CD4-positive, alpha-beta memory T cell (primary cell): ENCODE measurements around the gene ANKRD2. TPM values are rescaled to one million over a fixed set of nuclear protein-coding genes. Genes with fewer than 3 reads are reported as not detected.

Experiments
- CTCF ChIA-PET: fragments of 350-600 bp; sonication (Branson Sonifier 250); formaldehyde crosslinking; loops from one replicate; lab custom pipeline; 2021; ENCODE audit warnings: inconsistent platforms; ENCODE audit not compliant: partially characterized antibody; lab: Charles Lee
- POLR2A ChIA-PET: fragments of 350-600 bp; sonication (Branson Sonifier 250); formaldehyde crosslinking; loops from one replicate; lab custom pipeline; 2021; ENCODE audit not compliant: partially characterized antibody; lab: Charles Lee
- DNase-seq, 5 donors: peaks; one replicate each; pipeline versions ENCODE4 v3.0.0 to v3.0.0-alpha.2; 2020 to 2022; ENCODE audit warnings: mixed read lengths in 1 of 5
- H3K27ac ChIP-seq: one replicate; pipeline ENCODE4 v1.7.0; 2013; ENCODE audit warnings: low read depth, low read length
- H3K27me3 ChIP-seq: 2 replicates; pipeline ENCODE4 v1.7.0; 2013; ENCODE audit warnings: mild to moderate bottlenecking, low read length, moderate library complexity; ENCODE audit not compliant: insufficient read depth
- H3K36me3 ChIP-seq: 2 replicates; pipeline ENCODE4 v1.7.0; 2013; ENCODE audit warnings: mild to moderate bottlenecking, low read length, moderate library complexity; ENCODE audit not compliant: insufficient read depth
- H3K4me1 ChIP-seq: 2 replicates; pipeline ENCODE4 v1.7.0; 2013; ENCODE audit warnings: mild to moderate bottlenecking, low read length, moderate library complexity; ENCODE audit not compliant: insufficient read depth
- H3K4me3 ChIP-seq, 2 donors: one replicate each; pipeline ENCODE4 v1.7.0; 2013; ENCODE audit warnings: low read length in 2 of 2, mild to moderate bottlenecking in 1 of 2
- H3K9me3 ChIP-seq, 2 donors: one replicate each; pipeline ENCODE4 v1.7.0; 2013; ENCODE audit warnings: low read length in 2 of 2, control low read depth in 1 of 2; ENCODE audit not compliant: control insufficient read depth in 1 of 2
- H3K27ac Mint-ChIP-seq, 7 donors: one replicate each; pipeline ENCODE4 v1.8.0; 2020 to 2021; ENCODE audit warnings: mixed read lengths in 7 of 7, mild to moderate bottlenecking in 6 of 7, inconsistent platforms in 3 of 7, moderate library complexity in 3 of 7
- H3K27me3 Mint-ChIP-seq, 2 donors: one replicate each; pipeline ENCODE4 v1.8.0; 2020 to 2021; ENCODE audit warnings: mixed read lengths in 2 of 2
- H3K36me3 Mint-ChIP-seq, 2 donors: one replicate each; pipeline ENCODE4 v1.8.0; 2020 to 2021; ENCODE audit warnings: mixed read lengths in 2 of 2, inconsistent platforms in 1 of 2, mild to moderate bottlenecking in 1 of 2
- H3K4me1 Mint-ChIP-seq, 4 donors: one replicate each; pipeline ENCODE4 v1.8.0; 2020 to 2021; ENCODE audit warnings: mixed read lengths in 4 of 4, mild to moderate bottlenecking in 1 of 4
- H3K4me3 Mint-ChIP-seq, 8 donors: one replicate each; pipeline ENCODE4 v1.8.0; 2020 to 2021; ENCODE audit warnings: mixed read lengths in 8 of 8, mild to moderate bottlenecking in 7 of 8, moderate library complexity in 6 of 8, inconsistent platforms in 3 of 8
- H3K9me3 Mint-ChIP-seq, 8 donors: one replicate each; pipeline ENCODE4 v1.8.0; 2020 to 2021; ENCODE audit warnings: mixed read lengths in 8 of 8, mild to moderate bottlenecking in 5 of 8, inconsistent platforms in 3 of 8, moderate library complexity in 1 of 8
- intact Hi-C: fragments of 100-400 bp; cut with micrococcal nuclease; formaldehyde crosslinking; loops from one replicate; pipeline ENCODE4 v1.15.1; 2023
- polyA plus RNA-seq, 2 donors: library from polyadenylated mRNA; unstranded; fragments of 300-500 nt; fragmentation: Illumina TruSeq; gene quantifications; one replicate each; pipeline ENCODE4 v1.2.3, GENCODE V29; 2021
- total RNA-seq, 2 experiments: library from RNA; stranded (reverse); gene quantifications; one replicate each; pipeline ENCODE4 v1.2.3, GENCODE V29; 2021

Gene ANKRD2
- total and polyA plus RNA-seq, 4 experiments from 2014 or later = not detected

GRCh38 chr10:97632949-97633884 is 60.6 kb downstream of the ANKRD2 start, which contains the start of gene MORN4:
Gene MORN4, minus strand, starts transcription at chr10:97633500. Its CDS starts 13,847 bp downstream, at chr10:97619653.
- H3K27me3 Mint-ChIP-seq = no peaks in the 10 kb centered on the region
- H3K9me3 Mint-ChIP-seq = peaks cover 0 to 4% (median 0%) of the 10 kb centered on the region in 8 donors
- intact Hi-C loops = loop anchor here (1.0 to 5.0 kb wide), 4 partner anchors 54 to 206 kb away; partner anchors contain the start of genes AVPI1, EXOSC1, MMS19 and PGAM1
- H3K4me1 Mint-ChIP-seq = peaks cover 7 to 19% (median 14%) of the 10 kb centered on the region in 4 donors
- peak; percentile 91 to 92 (median 91) for DNase-seq
- Histone ChIP-seq H3K27me3 (no peaks in the 10 kb centered on the region), H3K27ac (peak within 1 kb of the TSS; percentile 36), H3K9me3 (no peaks in the 10 kb centered on the region), H3K4me3 (peak within 1 kb of the TSS; percentile 53 to 55), H3K36me3 (no peaks in the 10 kb centered on the region), H3K4me1 (peaks cover 10% of the 10 kb centered on the region)
- POLR2A ChIA-PET = interaction anchor here (0.6 to 1.3 kb wide), 4 partner anchors 8 to 232 kb away, joined by 3 to 5 read pairs (median 4); partner anchors contain the start of gene RRP12
- H3K36me3 Mint-ChIP-seq = peaks cover 0 to 5% of the 10 kb centered on the region in 2 donors
- H3K27ac Mint-ChIP-seq = peak within 1 kb of the TSS; percentile 83 to 97 (median 91)
- CTCF ChIA-PET = interaction anchor here (0.8 kb wide), 1 partner anchor 16 kb away, joined by 3 read pairs; no protein-coding TSS in a partner anchor
- peak within 1 kb of the TSS; percentile 92 to 99 (median 97) for H3K4me3 Mint-ChIP-seq

Other genes starting within 250 kb of the ANKRD2 start
- gene FRAT2, start 238.1 kb upstream of the ANKRD2 start, total RNA-seq = 10 to 100 TPM; 28.7 to 30.4 TPM
- gene FRAT2, start 238.1 kb upstream of the ANKRD2 start, polyA plus RNA-seq = 10 to 100 TPM; 13.1 to 15.6 TPM
- 10 to 100 TPM; 18.2 to 20.0 TPM for gene RRP12, start 171.4 kb upstream of the ANKRD2 start, total RNA-seq
- 1 to 10 TPM; 6.3 to 7.7 TPM for gene RRP12, start 171.4 kb upstream of the ANKRD2 start, polyA plus RNA-seq
- 100 to 1,000 TPM in 1 of 2 experiments, 10 to 100 TPM in 1; 95.7 to 102 TPM for gene PGAM1, start 146.6 kb upstream of the ANKRD2 start, total RNA-seq
- gene PGAM1, start 146.6 kb upstream of the ANKRD2 start, polyA plus RNA-seq = 100 to 1,000 TPM; 300 to 371 TPM
- 10 to 100 TPM; 60.6 to 62.7 TPM for gene EXOSC1, start 126.8 kb upstream of the ANKRD2 start, total RNA-seq
- 10 to 100 TPM; 93.3 to 93.7 TPM for gene EXOSC1, start 126.8 kb upstream of the ANKRD2 start, polyA plus RNA-seq
- 10 to 100 TPM; 29.6 to 29.7 TPM for gene ZDHHC16, start 126.6 kb upstream of the ANKRD2 start, total RNA-seq
- gene ZDHHC16, start 126.6 kb upstream of the ANKRD2 start, polyA plus RNA-seq = 10 to 100 TPM; 33.9 to 52.1 TPM
- gene MMS19, start 74.4 kb upstream of the ANKRD2 start, total RNA-seq = 100 to 1,000 TPM; 109 to 111 TPM
- gene MMS19, start 74.4 kb upstream of the ANKRD2 start, polyA plus RNA-seq = 10 to 100 TPM; 35.9 to 43.1 TPM
- 1 to 10 TPM; 1.9 TPM for gene UBTD1, start 73.9 kb upstream of the ANKRD2 start, total RNA-seq
- 1 to 10 TPM; 1.3 to 1.7 TPM for gene UBTD1, start 73.9 kb upstream of the ANKRD2 start, polyA plus RNA-seq
- not detected for gene HOGA1, start 11.6 kb downstream of the ANKRD2 start, total RNA-seq
- not detected for gene HOGA1, start 11.6 kb downstream of the ANKRD2 start, polyA plus RNA-seq
- not detected for gene C10orf62, start 16.9 kb downstream of the ANKRD2 start, total RNA-seq
- not detected for gene C10orf62, start 16.9 kb downstream of the ANKRD2 start, polyA plus RNA-seq
- 1 to 10 TPM; 2.1 to 3.0 TPM for gene MORN4, start 60.7 kb downstream of the ANKRD2 start, total RNA-seq
- gene MORN4, start 60.7 kb downstream of the ANKRD2 start, polyA plus RNA-seq = 1 to 10 TPM in 1 of 2 donors, under 1 TPM in 1; 0.94 to 1.1 TPM
- 1 to 10 TPM; 9.8 to 9.9 TPM for gene PI4K2A, start 67.9 kb downstream of the ANKRD2 start, total RNA-seq
- gene PI4K2A, start 67.9 kb downstream of the ANKRD2 start, polyA plus RNA-seq = 1 to 10 TPM; 8.5 TPM
- 1 to 10 TPM; 1.9 to 2.2 TPM for gene AVPI1, start 114.5 kb downstream of the ANKRD2 start, total RNA-seq
- gene AVPI1, start 114.5 kb downstream of the ANKRD2 start, polyA plus RNA-seq = 1 to 10 TPM; 1.8 to 5.6 TPM
- gene MARVELD1, start 141.0 kb downstream of the ANKRD2 start, total RNA-seq = 1 to 10 TPM; 1.3 to 2.1 TPM
- under 1 TPM; 0.22 to 0.88 TPM for gene MARVELD1, start 141.0 kb downstream of the ANKRD2 start, polyA plus RNA-seq
- gene ZFYVE27, start 164.3 kb downstream of the ANKRD2 start, total RNA-seq = 10 to 100 TPM; 59.5 to 64.5 TPM
- 10 to 100 TPM; 26.8 to 28.8 TPM for gene ZFYVE27, start 164.3 kb downstream of the ANKRD2 start, polyA plus RNA-seq
- gene SFRP5, start 199.2 kb downstream of the ANKRD2 start, total RNA-seq = not detected
- not detected for gene SFRP5, start 199.2 kb downstream of the ANKRD2 start, polyA plus RNA-seq